Measurements from ENCODE around the gene MORN4. TPM values are rescaled to one million over a fixed set of nuclear protein-coding genes. Genes with fewer than 3 reads are reported as not detected.

MORN4 gene
- total and polyA plus RNA-seq, 2 of the 13 experiments (the other 11 are each of a cell fraction or from before 2014, with no cell fraction given), result 3.4 to 9.1 TPM

DNA sequence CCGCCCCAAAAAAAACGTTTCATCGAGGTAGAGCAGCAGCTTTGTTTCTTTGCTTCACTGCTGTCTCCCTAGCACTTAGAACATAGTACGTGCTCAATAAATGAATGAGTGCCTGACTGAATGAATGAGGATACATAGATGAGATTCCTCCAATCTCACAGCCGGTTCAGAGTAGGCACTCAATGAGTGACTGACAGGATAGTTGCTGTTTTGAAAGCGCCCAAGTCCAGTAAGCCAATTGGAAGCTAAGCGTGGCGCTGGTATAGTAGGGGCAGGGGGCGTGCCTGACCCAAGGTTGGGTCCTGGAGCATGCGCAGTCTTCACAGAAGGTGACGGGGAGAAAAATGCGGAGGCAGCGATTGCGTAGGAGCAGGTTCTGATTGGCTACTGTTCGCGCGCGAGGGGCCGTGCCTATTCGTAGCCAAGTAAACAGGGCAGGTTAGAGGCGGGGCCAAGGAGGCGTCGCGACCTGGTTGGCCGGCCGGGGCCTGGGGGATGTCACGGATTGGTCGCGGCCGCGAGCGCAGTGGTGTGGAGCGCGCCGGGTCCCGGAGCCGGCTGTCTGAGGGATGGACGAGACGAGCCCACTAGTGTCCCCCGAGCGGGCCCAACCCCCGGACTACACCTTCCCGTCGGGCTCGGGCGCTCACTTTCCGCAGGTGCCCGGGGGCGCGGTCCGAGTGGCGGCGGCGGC lies 7.0 kb upstream of the MORN4 start, which contains the start of gene PI4K2A (continued):
- TF ChIP-seq, protein P1, sequence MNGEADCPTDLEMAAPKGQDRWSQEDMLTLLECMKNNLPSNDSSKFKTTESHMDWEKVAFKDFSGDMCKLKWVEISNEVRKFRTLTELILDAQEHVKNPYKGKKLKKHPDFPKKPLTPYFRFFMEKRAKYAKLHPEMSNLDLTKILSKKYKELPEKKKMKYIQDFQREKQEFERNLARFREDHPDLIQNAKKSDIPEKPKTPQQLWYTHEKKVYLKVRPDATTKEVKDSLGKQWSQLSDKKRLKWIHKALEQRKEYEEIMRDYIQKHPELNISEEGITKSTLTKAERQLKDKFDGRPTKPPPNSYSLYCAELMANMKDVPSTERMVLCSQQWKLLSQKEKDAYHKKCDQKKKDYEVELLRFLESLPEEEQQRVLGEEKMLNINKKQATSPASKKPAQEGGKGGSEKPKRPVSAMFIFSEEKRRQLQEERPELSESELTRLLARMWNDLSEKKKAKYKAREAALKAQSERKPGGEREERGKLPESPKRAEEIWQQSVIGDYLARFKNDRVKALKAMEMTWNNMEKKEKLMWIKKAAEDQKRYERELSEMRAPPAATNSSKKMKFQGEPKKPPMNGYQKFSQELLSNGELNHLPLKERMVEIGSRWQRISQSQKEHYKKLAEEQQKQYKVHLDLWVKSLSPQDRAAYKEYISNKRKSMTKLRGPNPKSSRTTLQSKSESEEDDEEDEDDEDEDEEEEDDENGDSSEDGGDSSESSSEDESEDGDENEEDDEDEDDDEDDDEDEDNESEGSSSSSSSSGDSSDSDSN (CRISPR knock-in tag; IDR thresholded peaks at IDR 0.05), result peak; percentile 58; the same call in 1 of the 2 replicates
- TF ChIP-seq ZNF674 (CRISPR knock-in tag; IDR thresholded peaks at IDR 0.05; ENCODE audit: low read depth), result no peak
- TF ChIP-seq, protein P2, sequence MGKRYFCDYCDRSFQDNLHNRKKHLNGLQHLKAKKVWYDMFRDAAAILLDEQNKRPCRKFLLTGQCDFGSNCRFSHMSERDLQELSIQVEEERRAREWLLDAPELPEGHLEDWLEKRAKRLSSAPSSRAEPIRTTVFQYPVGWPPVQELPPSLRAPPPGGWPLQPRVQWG (CRISPR knock-in tag; IDR thresholded peaks at IDR 0.05; ENCODE audit: borderline replicate concordance, low read depth), result no peak
- TF ChIP-seq, protein P3, sequence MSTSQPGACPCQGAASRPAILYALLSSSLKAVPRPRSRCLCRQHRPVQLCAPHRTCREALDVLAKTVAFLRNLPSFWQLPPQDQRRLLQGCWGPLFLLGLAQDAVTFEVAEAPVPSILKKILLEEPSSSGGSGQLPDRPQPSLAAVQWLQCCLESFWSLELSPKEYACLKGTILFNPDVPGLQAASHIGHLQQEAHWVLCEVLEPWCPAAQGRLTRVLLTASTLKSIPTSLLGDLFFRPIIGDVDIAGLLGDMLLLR (CRISPR knock-in tag; IDR thresholded peaks at IDR 0.05), result no peak
- TF ChIP-seq ZNF446 (CRISPR knock-in tag; IDR thresholded peaks at IDR 0.05), result no peak
- peak; percentile 54; the same call in 1 of the 2 replicates for TF ChIP-seq DR1 (CRISPR knock-in tag; IDR thresholded peaks at IDR 0.05)
- TF ChIP-seq SP4 (CRISPR knock-in tag; IDR thresholded peaks at IDR 0.05), result peak; percentile 80
- peak; percentile 51; the same call in 1 of the 2 replicates for TF ChIP-seq KDM1A (CRISPR knock-in tag; IDR thresholded peaks at IDR 0.05)
- TF ChIP-seq, protein P4, sequence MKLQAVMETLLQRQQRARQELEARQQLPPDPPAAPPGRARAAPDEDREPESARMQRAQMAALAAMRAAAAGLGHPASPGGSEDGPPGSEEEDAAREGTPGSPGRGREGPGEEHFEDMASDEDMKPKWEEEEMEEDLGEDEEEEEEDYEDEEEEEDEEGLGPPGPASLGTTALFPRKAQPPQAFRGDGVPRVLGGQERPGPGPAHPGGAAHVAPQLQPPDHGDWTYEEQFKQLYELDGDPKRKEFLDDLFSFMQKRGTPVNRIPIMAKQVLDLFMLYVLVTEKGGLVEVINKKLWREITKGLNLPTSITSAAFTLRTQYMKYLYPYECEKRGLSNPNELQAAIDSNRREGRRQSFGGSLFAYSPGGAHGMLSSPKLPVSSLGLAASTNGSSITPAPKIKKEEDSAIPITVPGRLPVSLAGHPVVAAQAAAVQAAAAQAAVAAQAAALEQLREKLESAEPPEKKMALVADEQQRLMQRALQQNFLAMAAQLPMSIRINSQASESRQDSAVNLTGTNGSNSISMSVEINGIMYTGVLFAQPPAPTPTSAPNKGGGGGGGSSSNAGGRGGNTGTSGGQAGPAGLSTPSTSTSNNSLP (IDR thresholded peaks at IDR 0.05; ENCODE audit: low read depth, low read length), result peak; percentile 55
- TF ChIP-seq TEAD3 (CRISPR knock-in tag; optimal IDR thresholded peaks at IDR 0.05; ENCODE audit: borderline replicate concordance), result peak; percentile 86
- TF ChIP-seq, protein P5, sequence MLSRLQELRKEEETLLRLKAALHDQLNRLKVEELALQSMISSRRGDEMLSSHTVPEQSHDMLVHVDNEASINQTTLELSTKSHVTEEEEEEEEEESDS (CRISPR knock-in tag; IDR thresholded peaks at IDR 0.05; ENCODE audit: borderline replicate concordance), result no peak
- no peak for TF ChIP-seq ZNF317 (CRISPR knock-in tag; IDR thresholded peaks at IDR 0.05)
- no peak for TF ChIP-seq RELA (CRISPR knock-in tag; IDR thresholded peaks at IDR 0.05)
- TF ChIP-seq ZNF557 (CRISPR knock-in tag; IDR thresholded peaks at IDR 0.05), result no peak
- TF ChIP-seq, protein P6, sequence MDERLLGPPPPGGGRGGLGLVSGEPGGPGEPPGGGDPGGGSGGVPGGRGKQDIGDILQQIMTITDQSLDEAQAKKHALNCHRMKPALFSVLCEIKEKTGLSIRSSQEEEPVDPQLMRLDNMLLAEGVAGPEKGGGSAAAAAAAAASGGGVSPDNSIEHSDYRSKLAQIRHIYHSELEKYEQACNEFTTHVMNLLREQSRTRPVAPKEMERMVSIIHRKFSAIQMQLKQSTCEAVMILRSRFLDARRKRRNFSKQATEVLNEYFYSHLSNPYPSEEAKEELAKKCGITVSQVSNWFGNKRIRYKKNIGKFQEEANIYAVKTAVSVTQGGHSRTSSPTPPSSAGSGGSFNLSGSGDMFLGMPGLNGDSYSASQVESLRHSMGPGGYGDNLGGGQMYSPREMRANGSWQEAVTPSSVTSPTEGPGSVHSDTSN (CRISPR knock-in tag; IDR thresholded peaks at IDR 0.05), result peak; percentile 81
- TF ChIP-seq SALL2 (CRISPR knock-in tag; IDR thresholded peaks at IDR 0.05), result no peak
- TF ChIP-seq CEBPB (IDR thresholded peaks at IDR 0.05; ENCODE audit: borderline replicate concordance, low read depth, low read length), result peak; percentile 85; the same call in 1 of the 2 replicates
- no peak for TF ChIP-seq ARNTL (CRISPR knock-in tag; IDR thresholded peaks at IDR 0.05)
- TF ChIP-seq, protein P7, sequence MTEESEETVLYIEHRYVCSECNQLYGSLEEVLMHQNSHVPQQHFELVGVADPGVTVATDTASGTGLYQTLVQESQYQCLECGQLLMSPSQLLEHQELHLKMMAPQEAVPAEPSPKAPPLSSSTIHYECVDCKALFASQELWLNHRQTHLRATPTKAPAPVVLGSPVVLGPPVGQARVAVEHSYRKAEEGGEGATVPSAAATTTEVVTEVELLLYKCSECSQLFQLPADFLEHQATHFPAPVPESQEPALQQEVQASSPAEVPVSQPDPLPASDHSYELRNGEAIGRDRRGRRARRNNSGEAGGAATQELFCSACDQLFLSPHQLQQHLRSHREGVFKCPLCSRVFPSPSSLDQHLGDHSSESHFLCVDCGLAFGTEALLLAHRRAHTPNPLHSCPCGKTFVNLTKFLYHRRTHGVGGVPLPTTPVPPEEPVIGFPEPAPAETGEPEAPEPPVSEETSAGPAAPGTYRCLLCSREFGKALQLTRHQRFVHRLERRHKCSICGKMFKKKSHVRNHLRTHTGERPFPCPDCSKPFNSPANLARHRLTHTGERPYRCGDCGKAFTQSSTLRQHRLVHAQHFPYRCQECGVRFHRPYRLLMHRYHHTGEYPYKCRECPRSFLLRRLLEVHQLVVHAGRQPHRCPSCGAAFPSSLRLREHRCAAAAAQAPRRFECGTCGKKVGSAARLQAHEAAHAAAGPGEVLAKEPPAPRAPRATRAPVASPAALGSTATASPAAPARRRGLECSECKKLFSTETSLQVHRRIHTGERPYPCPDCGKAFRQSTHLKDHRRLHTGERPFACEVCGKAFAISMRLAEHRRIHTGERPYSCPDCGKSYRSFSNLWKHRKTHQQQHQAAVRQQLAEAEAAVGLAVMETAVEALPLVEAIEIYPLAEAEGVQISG (CRISPR knock-in tag; IDR thresholded peaks at IDR 0.05), result 0 out of 2 replicates have a peak, but pooled peaks have one; percentile 8
- no peak for TF ChIP-seq THYN1 (CRISPR knock-in tag; IDR thresholded peaks at IDR 0.05; ENCODE audit: borderline replicate concordance, low read depth)

Data from HepG2 (cell line).